HG03095 (cell line): ENCODE data around the gene PSTPIP1.

Experiments used
- ATAC-seq: cut with Tn5 transposase; IDR thresholded peaks from one replicate; pipeline ENCODE4 v1.9.1; 2021; ENCODE audit warnings: moderate library complexity; ENCODE audit not compliant: unreplicated experiment

Gene PSTPIP1

DNA sequence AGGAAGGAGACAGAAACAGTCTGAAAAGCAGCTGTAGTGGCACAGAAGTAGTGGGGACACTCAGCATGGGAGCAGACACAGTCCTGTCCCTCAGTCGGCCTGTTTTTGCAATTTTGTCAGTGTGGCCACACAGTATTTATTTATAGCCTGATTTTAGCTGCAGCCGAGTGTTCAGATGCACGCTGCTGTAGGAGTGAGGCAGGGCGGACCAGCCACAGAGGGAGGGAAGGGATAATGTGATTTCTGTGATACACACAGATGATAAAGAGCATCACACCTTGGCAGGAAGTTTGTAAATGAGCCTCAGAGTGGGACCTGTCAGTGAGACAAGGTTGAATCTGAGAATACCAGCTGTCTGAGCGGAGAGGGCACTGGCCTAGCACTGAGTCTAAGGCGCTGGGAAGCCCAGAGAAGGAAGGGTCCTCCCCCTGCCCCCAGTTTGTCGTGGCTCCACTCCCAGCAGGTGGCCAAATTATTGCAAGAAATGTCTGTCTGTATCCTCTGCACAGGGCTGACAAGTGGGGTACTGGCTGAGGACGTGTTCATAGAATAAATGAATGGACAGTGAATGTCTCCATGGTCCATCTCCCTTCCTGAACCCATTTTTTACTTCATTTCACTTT is 3.8 kb downstream of the PSTPIP1 start:
- no peak for ATAC-seq

DNA sequence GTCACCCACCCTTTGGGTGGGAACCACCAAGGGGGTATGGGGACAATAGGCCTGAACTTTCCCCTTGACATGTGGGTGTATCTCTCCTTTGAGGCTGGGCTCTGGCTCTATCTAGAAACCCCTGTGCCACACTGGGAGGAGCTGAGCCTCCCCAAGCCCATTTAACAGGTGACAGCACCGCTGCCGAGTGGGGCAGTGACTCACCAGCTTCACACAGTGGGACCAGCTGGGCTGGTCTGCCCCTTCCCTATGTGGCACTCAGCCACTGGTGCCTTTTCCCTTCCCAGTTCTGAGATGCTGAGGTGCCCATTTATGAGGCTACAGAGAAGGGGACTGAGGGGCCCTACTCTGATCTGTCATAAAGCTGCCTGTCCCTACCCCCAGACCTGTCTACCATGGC is 5.1 kb downstream of the PSTPIP1 start:
- no peak for ATAC-seq

DNA sequence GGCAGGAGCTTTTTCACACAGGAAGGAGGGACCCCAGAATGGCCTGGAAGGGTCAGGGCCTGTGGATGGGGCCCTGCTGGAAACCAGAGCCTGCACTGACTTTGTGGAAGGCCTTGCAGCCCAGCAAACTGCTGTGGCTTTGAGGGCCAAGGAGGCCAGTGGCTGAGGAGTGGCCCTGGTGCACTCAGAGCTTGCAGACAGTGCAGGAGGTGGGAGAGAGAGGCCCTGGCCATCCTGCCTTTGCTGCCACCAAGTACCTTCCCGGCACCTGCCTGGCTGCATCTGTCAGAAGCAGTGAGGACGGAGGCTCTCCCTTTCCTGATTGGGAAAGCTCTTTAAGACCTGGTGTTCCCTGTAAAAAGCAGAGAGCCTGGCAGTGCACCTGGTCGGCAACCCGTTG is 6.4 kb downstream of the PSTPIP1 start:
- ATAC-seq = no peak

DNA sequence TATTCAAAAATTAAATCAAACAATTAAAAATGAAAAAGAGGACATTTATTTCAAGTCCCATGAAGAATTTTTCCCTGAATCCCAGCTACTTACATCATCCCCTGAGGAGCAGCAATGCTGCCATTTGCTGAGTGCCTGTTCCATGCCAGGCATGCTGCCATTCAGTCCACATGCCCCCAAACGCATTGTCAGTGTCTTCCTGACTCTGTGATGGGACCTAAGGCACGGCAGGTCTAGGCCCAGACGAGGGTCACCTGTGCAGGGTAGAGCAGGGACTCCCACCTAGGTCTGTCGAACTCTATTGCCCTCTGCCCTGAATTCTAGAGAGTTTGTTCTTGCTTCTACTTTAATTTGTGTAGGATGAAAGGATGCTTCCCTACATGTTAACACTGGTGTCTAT is 7.0 kb downstream of the PSTPIP1 start:
- ATAC-seq = no peak

DNA sequence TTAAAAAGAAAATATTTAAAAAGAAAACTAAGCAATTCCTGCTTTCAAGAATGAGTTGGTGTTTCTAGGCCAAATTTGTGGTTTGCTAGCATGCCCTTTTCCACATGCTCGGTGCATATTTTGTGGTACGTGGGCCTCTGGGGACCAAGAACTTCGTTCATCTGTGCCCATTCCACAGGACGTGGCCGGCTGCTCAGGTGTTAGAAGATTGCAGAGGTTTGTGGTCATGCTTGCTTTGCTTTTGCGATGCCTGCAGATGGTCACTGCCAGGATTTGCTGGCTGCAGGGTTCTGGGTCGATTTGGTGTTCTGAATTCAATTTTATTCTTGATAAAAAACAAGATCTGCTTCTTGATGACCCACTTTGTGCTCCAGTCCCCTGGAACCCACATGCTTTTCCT is 7.5 kb downstream of the PSTPIP1 start:
- ATAC-seq = no peak

DNA sequence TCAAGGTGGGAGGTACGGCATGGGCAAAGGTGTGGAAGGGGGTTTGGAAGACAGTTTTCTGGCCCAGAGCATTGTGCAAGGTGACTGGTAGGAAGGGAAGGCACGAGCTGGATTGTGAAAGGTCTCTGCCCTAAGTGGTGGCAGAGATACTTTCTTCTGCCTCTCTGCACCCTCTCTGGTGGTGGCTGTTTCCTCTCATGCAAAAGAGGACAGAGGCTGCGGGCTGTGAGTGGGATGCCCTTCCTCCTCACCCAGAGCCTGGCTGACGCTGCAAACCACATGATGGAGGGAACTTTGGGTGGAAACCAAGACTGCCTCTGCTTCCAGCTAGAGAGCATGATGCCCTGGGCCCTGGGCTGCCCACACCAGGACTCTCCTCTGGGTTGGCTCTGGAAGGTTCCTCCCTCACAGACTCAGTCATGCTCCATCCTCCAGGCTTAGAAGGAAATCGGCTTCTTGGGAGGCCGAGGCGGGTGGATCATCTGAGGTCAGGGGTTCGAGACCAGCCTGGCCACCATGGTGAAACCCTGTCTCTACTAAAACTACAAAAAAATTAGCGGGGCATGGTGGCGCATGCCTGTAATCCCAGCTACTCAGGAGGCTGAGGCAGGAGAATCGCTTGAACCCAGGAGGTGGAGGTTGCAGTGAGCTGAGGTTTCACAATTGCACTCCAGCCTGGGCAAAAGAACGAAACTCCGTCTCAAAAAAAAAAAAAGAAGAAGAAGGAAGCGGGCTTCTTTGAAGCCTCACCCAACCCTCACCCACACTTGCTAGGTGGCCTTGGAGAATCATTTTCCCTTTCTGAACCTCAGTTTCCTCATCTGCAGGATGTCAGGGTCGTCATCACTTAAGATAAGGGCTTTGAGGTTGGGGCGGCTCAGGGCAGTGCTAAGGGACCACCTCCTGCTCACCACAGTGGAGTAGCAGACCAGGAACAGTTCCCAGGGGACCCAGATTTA is 8.3 kb downstream of the PSTPIP1 start:
- ATAC-seq = peak; percentile 60

DNA sequence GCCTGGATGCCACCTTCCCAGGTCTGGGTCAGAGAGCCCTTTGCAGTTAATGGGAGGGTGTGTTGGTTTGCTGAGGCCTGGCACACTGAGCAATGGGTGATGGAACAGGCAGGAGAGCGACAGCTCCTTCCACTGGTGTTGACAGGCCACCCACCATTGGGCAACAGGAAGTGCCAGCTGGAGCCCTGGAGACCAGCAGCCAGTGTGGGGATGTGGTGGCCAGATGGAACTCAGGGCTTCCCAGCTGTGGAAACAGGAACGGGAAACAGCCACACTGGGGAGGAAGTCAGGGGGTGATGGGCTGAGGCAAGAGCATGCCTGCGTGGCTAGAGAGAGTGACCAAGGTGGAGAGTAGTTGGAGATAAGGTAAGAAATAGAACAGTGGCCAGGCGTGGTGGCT is 9.3 kb downstream of the PSTPIP1 start:
- no peak for ATAC-seq

DNA sequence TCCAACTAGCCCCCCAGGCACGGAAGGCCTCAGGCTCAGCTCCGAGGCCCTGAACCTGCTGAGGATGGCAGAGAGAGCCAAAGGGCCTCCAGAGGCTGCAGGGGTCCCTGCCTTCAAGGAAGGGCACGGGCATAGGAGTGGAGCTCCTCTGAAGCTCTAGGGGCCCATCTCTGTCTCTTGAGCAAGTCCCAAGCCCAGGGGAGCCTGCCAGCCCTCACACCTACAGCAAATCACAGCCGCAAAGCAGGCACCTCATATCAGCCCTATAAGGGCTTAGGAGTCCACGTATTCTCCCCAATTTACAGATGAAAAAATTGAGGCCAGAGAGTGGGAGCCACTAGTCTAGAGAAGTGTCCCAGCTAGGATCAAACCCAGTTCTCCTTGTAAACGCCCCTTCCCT is 14.2 kb downstream of the PSTPIP1 start:
- no peak for ATAC-seq

DNA sequence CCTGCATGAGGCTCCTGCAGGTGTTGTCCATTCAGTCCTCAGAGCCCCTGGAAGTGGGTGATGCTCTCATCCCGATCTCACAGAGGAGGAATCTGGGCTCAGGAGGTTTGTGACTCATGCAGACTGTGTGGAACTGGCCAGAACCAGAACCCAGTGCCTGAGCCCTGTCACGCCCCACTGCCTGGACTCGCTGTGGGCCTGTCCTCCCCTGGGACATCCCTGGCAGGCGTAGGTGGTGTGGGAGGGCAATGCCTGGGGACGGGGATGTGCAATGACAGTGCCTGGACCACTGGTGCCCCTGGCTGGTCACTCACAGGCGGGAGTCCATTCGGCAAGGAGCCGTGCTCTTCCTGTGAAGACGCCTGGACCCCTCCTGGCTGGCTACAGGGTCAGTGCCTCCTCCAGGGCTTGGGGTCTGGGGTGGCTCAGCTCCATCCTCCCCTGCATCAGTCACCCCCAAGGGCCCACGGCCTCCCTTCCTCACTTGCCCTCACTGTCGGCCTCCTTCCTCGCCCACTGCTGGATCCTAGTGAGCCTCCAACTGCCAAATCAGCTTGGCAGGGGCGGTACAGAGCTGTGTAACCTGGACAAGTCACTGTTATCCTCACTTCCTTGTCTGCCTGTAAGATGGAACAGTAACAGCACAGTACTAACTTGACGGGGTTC is 14.9 kb downstream of the PSTPIP1 start:
- ATAC-seq = no peak

DNA sequence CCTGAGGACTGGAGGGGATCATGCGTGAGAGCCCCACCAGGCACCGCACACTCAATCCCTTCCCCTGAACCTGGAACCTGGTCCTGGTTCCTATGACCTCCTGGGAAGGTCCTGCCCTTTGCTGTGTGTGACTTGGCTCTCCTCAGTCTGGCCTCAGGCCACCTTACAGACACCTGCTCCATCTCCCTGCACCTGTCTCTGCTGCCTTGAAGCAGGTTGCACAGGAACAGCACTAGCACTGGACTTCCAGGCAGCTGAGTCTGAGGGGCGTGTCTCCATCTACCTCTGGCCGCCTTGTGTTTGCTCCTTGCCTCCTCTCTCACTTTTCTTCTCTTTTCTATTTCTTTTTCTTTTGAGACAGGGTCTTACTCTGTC is 15.4 kb downstream of the PSTPIP1 start:
- no peak for ATAC-seq

DNA sequence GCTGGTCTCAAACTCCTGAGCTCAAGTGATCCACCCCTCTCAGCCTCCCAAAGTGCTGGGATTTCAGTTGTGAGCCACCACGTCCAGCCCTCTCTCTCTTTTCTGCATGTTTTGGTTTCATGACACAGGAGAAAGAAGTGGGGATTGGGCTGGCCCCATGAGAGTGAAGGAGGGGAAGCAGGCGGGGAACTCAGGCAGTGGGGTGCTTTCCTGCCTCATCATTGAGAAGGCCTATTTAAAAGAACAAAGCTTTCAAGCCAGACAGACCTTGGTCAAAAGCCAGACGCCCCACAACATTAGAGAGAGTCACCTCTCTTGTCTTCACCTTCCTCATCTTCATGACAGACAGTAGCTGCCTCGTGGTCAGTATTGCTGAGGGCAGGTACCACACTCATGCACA is 15.9 kb downstream of the PSTPIP1 start:
- no peak for ATAC-seq

DNA sequence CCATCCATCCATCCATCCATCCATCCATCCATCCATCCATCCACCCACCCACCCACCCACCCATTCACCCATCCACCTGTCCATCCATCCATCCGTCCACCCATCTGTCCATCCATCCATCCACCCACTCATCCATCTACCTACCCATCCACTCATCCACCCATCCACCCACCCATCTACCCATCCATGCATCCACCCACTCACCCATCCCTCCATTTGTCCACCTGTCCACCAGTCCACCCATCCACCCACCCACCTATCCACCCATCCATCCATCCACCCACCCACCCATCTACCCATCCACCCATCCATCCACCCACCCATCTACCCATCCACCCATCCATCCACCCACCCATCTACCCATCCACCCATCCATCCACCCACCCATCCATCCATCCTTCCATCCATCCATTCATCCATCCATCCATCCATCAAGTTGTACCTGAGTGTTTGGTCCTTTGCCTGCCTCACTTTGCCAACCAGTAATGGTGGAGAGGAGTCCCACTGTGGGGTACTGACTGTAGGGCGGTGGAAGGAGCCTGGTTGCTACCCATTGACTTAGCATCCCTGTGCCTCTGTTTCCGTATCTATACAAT is 17.3 kb downstream of the PSTPIP1 start:
- no peak for ATAC-seq

DNA sequence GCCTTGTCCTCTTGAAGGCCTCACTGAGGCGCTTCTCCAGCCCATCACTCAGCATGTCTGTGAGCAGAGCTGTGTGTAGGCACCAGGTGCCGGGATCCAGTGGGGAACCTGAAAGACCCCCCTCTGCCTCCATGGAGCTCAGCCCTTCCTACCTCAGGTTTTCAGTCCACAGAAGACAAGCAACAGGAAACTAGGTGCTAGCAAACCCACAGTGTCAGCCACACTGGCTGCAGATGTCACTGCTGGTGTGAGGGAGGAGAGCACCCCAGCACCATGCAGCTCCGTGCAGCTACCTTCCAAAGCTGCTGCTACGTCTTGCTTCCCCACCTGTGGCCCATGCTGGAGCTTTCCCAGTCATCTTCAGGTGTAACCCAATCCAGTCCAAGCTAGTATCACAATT is 17.9 kb downstream of the PSTPIP1 start:
- ATAC-seq = no peak

DNA sequence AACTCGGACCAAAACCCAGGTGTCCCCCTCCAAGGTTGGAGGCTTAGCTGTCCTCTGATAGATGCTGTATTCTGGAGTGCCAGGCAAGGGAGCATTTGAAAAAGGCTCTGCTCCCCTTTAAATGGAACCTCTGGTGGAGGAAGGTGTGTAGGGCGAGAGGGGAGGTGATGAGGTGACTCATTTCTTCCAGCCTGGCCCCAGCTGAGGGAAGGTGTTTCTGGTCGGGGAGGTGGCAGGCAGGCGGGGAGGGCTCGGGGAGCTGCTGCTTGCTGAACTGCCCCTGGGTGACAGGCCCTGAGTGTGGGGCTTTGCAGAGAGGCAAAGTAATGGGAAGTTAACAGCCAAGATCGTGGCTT is 18.8 kb downstream of the PSTPIP1 start:
- peak; percentile 38 for ATAC-seq

DNA sequence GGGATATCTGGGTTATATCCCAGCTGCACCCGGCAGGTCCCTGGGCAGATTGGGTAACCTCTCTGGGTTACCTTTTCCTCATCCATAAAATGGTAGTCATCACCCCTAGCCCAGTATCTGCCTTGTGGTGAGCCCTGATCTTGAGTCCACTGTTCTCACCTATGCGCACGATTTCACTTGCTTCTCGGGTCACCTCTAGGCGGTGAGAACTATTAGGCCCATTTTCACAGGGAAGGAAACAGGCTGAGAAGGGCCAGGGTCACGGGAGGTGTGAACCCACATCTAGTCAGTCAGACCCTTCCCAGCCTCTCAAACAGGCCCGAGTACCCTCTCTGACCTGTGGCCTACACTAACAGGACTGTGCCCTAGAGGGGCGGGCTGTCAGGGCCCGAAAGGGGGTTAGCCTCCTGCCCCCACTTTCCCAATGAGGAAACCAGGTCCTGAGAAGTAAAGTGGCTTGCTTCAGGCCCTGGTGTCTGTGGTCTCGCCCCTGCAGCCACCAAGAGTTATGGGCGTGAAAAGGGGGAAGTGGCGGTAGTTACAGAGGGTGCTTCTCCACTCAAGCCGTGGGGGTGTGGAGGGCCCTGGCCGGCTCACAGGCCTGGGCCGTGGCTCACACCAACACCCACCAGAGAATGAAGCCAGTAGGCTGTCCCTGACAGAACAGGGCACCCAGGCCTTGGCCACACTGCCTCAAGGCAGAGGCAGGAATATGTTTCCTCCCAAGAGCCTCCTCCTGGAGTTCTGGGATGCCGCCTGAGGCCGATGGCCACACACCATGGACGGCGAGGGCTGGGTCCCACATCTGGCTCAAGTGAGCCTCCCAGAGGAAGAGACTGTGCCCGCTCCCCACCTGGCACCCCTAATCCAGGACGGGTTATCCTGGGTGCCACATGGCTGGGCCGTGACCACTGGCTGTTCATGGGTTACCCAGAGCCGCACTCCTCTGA is 19.5 kb downstream of the PSTPIP1 start:
- peak; percentile 36 for ATAC-seq

DNA sequence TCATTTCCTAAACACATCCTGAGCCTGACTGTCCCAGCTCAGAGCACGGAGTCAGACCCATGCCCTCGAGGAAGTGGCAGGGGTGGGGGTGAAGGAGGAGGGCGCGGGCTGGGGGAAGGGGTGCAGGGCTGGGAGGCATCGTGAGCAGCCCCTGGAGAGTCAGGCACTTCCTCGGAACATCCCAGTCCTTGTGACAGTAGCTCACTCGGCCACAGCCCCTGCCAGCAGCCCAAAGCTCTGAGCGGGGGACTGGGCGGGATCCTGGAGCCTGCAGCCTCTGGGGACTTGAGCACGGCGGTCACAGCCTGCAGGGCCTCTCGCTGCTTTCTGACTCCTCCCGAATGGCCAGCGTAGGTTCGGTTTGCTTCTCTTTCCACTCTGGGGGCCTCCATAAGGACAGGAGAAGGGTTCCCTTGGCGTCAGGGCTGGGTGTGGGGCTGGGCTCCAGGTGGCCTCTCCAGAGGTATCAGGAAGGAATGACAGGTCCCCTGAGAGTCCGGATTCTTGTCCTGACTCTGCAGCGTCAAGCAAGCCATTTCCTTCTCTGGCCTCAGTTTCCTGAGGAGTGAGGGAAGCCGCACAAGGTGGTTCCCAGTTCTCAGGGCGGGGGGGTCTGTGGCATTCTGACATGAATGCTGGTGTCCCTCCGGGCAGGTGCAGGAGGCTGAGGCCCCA is 20.9 kb downstream of the PSTPIP1 start:
- ATAC-seq = no peak

DNA sequence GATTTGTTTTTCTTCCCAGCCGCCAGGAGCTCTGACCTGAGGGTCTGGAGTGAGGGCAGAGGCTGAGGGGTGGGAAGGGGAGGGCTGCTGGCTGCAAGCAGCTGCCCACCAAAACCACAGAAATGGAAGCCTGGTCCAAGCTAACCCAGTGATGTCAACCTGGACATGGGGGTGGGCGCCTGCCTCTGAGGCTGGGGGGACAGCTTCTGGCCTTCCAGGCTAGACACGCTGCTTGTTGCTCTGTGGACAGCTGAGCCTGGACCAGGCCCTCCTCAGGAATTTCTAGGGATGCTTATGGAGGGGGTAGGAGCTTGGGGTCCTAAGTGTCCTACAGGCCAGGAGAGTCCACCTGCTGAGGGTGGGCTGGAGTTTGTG is 21.4 kb downstream of the PSTPIP1 start:
- no peak for ATAC-seq

DNA sequence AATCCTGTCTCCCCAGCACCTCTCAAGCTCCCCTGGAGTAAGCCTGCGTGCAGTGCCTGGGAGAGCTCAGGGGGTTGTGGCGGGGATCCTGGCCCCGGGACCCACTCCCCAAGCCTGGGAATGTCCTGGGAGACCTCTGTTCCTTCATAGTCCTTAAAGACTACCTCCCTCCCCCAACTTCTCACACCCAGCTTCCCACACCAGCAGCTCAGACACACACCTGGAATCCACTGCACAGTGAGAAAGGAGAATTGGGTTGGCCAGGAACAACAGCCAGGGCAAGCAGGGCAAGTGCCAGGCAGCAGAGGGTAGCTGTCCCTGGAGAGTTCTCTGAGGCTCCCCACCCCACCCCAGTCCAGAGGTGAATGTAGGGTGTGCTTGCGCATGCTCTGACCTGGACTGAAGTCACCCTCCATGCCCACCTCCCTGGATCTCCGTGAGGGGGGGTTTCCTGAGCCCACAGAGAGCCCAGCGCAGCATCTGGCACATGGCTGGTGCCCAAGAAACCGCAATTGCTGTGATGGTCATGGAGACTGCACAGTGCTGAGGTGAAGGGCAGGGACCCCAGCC is 22.2 kb downstream of the PSTPIP1 start:
- ATAC-seq = no peak
